Glomerular endothelial cell (primary cell): ENCODE results near the gene BABAM1. TPM values are rescaled to one million over a fixed set of nuclear protein-coding genes. Genes with fewer than 3 reads are reported as not detected.

Experiments
- DNase-seq: peaks from one replicate; pipeline ENCODE4 v3.0.0-alpha.2; 2011; ENCODE audit warnings: low read depth, low spot score; ENCODE audit errors: extremely low read depth
- total RNA-seq: library from RNA; depleted of rRNA; stranded (reverse); fragments of >200 nt; gene quantifications from 2 replicates; pipeline ENCODE4 v1.2.3, GENCODE V29; 2015

BABAM1 gene
- total RNA-seq, 1 donor from 2014 or later = 78.9 TPM

DNA sequence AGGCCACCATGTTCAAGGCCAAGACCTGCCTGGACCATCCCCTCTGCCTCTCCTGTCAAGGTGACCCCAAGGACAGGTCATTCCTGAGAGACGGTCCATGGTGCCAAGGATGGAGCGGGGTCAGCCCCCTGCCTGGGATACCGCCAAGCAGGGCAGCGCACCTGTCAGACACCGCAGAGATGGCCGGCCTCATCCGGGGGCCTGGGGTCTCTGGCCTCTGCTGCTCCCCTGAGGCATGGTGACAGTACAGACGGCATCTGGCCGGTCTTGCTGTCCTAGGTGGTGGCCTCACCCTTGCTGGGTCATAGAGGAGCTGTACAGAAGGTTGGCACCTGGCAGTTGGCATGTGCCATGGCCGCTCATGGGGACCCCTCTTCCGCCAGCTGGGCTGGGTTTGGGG is 53.2 kb downstream of the BABAM1 start:
- DNase-seq = no peak

DNA sequence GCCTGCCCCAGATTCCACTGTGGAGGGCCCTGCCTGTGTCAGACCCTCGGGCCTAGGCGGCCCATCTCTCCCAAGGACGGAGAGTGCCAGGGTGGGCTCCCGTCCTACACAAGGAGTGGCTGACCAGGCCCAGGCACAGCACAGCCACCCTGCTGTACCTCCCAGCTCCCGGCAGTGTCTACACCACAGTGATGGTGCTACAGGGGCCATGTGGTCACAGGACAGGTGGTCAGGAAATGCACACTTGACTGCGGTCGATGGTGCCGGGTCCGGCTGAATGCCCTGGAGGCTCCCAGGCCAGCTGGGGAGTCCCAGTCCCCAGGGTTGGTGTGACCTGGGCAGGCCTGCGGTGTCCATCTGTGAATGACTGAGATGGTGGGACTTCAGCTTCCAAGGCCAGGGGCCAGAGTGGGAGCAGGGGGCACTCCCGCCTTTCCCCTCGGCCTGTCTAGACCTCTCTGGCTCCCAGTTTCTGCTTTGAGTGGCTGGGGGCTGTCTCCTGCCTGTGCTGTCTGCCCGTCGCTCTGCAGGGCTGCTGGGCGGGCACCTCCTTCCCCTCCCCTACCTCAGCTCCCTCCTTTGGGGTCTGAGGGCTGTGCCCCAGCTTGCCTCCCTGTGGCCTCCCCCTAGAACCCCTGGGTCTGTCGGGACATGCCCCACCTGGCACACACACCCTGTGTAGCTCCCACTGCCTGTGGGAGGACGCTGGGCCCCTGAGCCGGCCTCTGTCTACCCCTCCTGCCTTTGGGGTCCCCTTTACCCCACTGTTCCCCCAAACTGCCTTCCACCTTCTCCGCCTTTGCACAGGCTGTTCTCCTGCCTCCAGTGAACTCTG is 54.6 kb downstream of the BABAM1 start:
- DNase-seq = no peak

GRCh38 chr19:17322854-17323253 is 55.6 kb downstream of the BABAM1 start:
- no peak for DNase-seq

DNA sequence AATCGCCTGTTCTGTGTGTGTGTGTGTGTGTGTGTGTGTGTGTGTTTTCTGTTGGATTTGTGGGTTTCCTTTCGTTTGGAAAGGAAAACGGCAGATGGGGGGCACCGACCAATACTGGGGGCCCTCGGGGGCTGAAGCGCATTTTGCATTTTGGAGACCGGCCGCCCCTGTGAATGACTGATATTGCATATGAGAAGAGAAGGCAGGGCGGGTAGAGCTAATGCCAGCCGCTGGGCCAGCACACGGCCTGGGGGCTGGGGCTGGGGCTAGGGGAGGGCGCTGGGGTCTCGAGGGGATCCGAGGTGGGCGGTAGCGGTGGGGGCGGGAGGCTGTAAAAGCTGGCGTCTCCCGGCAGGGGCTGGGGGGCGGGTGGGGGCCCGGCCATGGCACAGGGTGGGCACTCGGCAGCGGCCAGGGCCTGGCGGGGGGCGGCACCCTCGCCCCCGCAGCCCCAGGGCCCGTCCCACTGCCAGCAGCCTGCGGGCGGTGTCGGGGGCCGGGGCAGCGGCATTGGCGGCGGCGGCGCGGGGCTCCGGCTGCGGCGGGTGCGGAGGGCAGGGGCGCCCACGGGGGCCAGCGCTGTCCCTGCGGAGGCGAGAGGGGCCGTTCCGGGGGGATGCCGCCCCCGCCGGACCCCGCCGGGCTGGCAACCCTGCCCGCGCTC is 56.2 kb downstream of the BABAM1 start:
- no peak for DNase-seq

DNA sequence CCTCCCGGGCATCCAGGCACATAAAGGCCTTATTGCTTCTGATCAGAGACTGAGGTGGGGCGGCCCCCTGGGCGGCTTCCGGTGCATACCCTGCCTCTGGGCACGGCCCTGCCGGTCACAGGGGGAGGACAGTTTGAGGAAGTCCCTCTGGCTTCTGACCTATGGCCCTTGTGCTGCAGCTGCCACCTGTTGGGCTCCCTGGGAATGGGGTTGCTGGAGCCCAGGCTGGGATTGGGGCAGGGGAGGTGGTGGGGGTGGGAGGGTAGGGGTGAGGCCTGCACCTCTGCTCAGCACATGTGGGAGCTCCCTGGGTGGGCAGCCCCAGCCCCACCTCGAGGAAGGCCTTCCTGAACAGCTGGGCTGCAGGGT is 56.7 kb downstream of the BABAM1 start:
- DNase-seq = no peak

GRCh38 chr19:17324357-17325114 is 57.3 kb downstream of the BABAM1 start:
- no peak for DNase-seq

GRCh38 chr19:17325133-17325532 is 57.9 kb downstream of the BABAM1 start:
- DNase-seq = no peak

DNA sequence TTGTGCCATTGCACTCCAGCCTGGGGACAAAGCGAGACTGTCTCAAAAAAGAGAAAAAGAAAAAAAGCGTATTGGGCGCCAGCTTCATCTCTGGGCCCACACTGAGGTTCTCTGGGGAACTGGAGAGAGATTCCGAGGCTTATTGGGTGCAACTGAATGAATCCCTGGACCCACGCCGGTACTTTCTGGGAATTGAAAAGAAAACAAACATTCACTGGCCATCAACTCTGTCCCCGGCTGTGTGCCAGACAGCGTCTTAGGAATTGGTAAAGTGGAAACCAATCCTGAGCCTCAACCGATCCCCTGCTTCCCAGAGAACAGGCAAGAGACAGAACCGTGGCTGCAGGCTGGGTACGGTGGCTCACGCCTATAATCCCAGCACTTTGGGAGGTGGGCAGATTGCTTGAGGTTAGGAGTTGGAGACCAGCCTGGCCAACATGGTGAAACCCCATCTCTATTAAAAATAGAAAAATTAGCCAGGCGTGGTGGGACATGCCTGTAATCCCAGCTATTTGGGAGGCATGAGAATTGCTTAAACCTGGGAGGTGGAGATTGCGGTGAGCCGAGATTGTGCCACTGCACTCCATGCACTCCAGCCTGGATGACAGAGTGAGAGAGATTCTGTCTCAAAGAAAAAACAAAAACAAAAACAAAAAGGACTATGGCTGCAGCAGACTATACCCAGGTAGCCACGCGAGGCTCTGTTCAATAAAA is 58.8 kb downstream of the BABAM1 start:
- no peak for DNase-seq

GRCh38 chr19:17326595-17326966 is 59.3 kb downstream of the BABAM1 start:
- DNase-seq = no peak

- DNase-seq = no peak
Observed at GRCh38 chr19:17327068-17327653, 59.9 kb downstream of the BABAM1 start.

- DNase-seq = no peak
Observed at GRCh38 chr19:17327654-17328516, 60.6 kb downstream of the BABAM1 start.

Other genes with a start within 250 kb of the BABAM1 start
- gene CPAMD8, start 240.6 kb upstream of the BABAM1 start, total RNA-seq = 3.4 and 4.4 TPM in 2 replicates
- gene HAUS8, start 192.0 kb upstream of the BABAM1 start, total RNA-seq = 2.8 and 4.9 TPM in 2 replicates
- gene MYO9B, start 191.7 kb upstream of the BABAM1 start, total RNA-seq = 93.1 and 125 TPM in 2 replicates
- 24.5 and 32.5 TPM in 2 replicates for gene USE1, start 52.1 kb upstream of the BABAM1 start, total RNA-seq
- gene OCEL1, start 41.2 kb upstream of the BABAM1 start, total RNA-seq = 6.5 and 15.1 TPM in 2 replicates
- 68.1 and 75.5 TPM in 2 replicates for gene NR2F6, start 21.5 kb upstream of the BABAM1 start, total RNA-seq
- 31.3 and 40.0 TPM in 2 replicates for gene USHBP1, start 2.7 kb upstream of the BABAM1 start, total RNA-seq
- gene ANKLE1, start 14.5 kb downstream of the BABAM1 start, total RNA-seq = 0.39 and 4.3 TPM in 2 replicates
- 6.8 and 9.3 TPM in 2 replicates for gene ABHD8, start 36.0 kb downstream of the BABAM1 start, total RNA-seq
- gene MRPL34, start 38.4 kb downstream of the BABAM1 start, total RNA-seq = 91.0 and 103 TPM in 2 replicates
- gene DDA1, start 42.1 kb downstream of the BABAM1 start, total RNA-seq = 74.4 and 78.0 TPM in 2 replicates
- 6.3 and 9.6 TPM in 2 replicates for gene ANO8, start 67.4 kb downstream of the BABAM1 start, total RNA-seq
- gene GTPBP3, start 70.1 kb downstream of the BABAM1 start, total RNA-seq = 16.6 and 34.1 TPM in 2 replicates
- gene PLVAP, start 109.9 kb downstream of the BABAM1 start, total RNA-seq = 5.4 and 22.9 TPM in 2 replicates
- gene CCDC194, start 126.8 kb downstream of the BABAM1 start, total RNA-seq = not detected in 2 replicates
- 22.8 and 111 TPM in 2 replicates for gene BST2, start 138.2 kb downstream of the BABAM1 start, total RNA-seq
- gene MVB12A, start 152.6 kb downstream of the BABAM1 start, total RNA-seq = 88.2 and 108 TPM in 2 replicates
- gene TMEM221, start 181.2 kb downstream of the BABAM1 start, total RNA-seq = 0.06 and 0.39 TPM in 2 replicates
- gene NXNL1, start 193.5 kb downstream of the BABAM1 start, total RNA-seq = not detected in 2 replicates
- 24.6 and 29.5 TPM in 2 replicates for gene SLC27A1, start 203.1 kb downstream of the BABAM1 start, total RNA-seq
- 168 and 179 TPM in 2 replicates for gene PGLS, start 244.2 kb downstream of the BABAM1 start, total RNA-seq